GM18508 (cell line): ENCODE measurements around the gene VAPB.

Experiments
- ATAC-seq: cut with Tn5 transposase; IDR thresholded peaks from one replicate; pipeline ENCODE4 v1.9.1; 2021; ENCODE audit warnings: moderate number of reproducible peaks; ENCODE audit not compliant: insufficient read depth, unreplicated experiment

VAPB gene

DNA sequence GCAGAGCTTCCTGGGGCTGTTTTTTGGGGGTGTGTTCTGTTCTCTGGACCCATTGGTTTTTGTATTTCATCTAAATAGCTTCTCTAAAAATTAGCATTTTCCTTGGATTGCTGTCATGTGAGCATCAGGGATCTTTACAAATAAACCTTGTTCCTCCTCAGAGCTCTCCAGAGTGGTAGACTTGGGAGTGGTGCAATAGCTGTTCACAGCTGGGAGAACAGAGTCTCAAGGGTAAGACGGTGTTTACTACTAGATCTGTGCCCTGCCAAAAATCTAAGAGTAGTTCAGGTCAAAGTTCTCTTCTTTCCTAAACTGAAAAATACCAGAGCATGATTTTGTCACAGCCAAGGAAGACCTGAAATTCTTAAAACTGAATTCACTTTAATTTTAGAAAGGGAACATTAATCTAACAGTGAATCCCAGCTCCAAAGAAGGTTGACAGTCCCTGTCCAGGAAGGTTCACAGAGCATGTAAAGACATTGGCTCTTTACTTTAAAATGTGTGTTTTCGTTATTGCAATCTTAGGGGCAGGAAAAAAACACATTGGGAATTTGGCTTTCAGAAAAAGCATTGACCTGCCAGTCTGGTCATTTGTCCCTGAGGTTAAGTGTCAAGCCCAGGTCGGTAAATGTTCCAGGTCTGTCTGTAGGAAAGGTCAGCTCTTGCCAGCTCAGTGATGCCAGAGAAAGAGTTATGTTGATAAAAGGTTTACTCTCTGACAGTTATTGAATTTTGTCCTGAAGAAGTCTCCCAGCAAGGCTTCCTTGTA is 43.3 kb downstream of the VAPB start:
- no peak for ATAC-seq

DNA sequence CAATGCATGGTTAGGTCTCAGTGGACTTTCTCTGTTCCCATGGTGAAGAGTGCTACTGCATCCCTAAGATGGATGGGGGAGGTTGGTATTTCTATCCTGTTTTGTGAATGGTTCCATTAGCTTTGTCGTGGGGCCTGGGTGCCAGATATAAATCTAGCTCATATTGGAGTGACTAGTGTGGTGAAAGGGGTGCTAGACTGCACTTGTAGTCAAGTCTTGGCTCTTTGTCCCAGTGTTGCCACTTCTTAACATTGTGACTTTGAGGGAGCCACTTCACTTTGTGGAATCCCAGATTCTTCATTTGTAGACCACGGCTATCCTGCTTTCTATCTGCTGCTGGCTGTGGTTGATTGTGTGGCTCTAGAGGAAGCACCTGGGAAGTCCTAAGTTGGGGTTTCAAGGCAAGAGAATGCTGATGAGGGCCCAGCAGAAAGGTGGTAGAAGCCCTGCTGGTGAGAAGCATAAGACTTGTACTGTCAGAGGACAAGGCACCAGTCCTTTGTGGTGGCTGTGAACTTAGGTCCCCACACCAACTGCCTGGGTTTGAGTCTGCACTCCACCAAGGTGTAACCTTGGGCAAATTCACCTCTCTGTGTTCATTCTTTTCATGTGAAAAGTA is 44.1 kb downstream of the VAPB start:
- ATAC-seq, result no peak

DNA sequence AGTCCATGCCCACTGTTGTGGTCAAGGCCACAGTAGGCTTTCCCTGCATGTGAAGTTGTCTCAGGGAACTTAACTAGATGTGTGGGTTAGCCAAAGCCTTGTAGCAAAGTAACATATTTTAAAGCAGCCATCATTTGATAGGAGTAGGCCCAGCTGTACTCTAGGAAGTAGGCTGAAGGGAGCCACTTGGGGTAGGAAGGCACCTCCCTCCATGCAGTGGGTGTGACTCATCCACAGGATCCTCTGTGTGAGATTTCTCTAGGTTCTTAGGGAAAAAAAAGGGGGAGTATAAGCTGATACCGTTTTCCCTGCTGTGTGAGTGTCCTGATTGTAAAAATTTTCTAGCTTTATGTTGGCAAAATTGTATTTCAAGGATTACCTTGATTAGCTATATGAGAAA is 44.7 kb downstream of the VAPB start:
- ATAC-seq, result no peak

DNA sequence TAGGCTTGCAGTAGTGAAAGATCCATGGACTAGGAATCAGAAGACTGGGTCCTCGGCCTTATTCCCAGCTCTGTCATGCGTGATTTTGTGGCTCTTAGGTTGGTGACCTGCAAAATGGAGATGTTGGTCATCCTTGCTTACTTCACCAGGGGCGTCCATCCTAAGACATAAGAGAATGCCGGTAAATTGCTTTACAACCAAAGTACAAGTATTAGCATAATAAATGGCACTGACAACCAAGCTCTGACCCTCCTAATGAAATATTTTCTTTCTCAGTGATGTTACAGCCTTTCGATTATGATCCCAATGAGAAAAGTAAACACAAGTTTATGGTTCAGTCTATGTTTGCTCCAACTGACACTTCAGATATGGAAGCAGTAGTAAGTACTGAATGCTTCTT is 45.3 kb downstream of the VAPB start:
- no peak for ATAC-seq

DNA sequence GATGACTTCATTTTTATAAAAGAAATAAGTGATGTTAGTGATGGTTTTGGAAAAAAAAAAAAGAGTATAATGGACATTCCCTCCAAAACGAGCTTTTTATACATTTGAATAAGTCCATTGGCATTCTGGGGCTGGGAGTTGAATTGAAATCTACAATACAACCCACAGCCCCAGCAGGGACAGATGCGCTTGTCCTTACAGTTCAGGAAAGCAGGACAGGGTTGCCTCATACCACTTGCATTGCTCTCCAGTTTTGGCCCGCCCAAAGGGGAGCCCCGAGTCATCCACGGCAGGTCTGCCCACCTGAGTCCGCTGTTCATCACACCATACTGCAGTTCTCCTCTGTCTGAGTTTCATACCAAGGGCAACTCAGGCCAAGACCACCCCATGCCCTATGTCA is 46.2 kb downstream of the VAPB start:
- ATAC-seq, result no peak

DNA sequence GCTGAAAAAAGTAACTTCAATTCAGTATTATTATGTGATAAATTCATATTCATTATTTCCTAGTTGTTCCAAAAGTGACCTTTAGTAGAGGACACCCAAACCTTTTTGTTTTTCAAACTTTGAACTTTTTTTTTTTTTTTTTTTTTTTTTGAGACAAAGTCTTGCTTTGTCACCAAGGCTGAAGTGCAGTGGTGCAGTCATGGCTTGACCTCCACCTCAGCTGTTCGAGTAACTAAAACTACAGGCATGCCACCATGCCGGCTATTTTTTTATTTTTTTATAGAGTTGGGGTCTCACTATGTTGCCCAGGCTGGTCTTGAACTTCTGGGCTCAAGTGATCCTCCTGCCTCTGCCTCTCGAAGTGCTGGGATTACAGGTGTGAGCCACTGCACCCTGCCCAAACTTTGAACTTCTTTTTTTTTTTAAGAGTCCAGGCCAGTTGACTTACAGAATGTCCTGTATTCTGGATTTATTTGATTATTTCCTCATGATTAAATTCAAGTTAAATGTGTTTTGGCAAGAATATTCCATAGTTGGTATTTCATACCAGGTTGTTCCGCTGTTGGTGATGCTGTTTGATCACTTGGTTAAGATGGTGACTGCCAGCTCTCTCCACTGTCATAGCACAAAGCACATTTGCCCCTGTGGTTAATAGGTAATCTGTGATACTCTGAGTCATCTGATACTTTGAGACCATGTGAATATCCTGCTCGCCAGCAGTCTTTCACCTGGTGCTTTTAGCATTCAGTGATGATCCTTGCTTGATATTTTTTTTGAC is 48.0 kb downstream of the VAPB start:
- ATAC-seq, result no peak

DNA sequence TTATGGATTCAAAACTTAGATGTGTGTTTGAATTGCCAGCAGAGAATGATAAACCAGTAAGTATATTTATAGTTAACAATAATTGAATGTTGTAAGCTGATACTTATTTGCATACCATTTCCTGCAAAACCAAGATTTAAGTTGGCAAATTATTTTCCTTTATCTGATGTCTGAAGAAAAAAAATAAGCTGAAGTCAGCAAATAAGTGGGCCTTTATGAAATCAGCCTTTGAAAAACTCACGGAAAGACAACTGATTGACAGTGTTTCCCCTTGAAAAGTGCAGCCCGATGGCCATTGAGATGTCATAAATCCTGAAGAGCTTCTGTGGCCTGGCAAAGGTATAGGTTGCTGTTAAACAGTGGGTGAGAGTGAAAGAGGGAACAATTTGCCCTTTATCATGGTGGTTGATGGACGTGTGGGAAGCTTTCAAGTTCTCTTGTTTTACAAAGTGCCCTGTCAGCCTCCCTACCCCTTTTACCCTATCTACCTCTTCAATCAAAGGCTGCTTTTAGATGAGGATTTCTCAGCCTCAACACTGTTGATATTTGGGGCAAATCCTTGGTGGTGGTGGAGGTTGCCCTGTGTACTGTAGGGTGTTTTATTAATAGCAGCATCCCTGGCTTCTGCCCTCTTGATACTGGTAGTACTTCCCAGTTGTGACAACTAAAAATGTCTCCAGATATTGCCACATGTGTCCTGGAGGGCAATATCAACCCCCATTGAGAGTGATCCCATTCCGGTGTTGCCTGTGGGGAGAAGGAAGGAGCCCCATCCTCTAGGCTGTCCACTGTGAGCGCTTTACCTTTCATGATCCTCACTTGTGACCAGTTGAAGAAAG is 50.2 kb downstream of the VAPB start:
- ATAC-seq, result no peak

DNA sequence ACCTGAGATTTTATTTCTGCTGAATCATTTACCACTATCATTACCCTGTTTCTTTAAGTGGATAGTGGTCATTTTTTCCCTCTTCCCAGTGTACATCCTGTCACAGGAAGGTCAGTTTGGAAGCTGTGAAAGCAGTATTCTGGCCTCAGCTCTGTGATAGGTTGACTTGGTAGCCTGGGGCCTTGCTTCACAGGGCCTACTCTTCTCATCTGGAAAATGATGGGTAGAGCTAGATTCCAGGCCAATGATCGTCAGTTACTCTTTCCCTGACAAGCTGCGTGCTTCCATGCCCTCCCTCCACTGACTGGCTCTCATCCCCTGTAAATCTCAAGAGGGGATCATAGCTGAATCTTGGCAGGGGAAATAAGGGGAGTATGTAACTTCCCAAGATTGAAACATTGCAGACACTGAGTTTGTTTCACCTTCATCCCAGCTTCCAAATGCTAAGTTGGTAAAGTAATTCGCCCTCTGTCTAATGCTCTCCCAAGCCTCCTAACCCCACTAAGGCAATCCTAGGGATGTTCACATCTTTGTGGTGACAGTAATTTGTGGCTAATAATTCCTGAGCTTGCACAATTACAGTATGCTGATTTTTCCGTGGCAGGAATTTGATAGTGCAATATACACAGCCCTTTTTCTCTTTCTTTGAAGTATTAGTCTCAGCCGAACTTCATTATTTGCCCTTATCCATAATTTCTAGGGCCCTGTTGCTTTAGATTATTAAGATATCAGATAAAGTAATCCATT is 51.2 kb downstream of the VAPB start:
- ATAC-seq, result no peak

DNA sequence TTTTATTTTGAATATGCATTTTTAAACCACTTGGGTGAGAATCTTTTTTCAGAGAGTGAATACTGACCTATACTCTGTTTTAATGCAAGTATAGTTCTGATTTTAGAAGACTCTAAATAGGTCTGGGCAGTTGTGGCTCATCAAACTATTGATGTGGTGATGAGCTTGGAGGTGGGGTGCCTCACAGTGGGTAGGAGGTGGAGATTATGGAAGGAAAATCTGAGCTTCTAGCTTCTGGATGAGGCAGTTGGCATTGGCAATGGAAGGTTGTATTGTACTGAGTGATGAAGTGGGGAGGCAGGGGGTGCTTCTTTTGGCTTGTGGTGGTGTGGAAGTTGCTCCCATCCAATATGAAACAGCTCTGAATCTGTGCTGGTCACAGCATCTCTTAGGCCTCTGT is 52.7 kb downstream of the VAPB start:
- ATAC-seq, result no peak

DNA sequence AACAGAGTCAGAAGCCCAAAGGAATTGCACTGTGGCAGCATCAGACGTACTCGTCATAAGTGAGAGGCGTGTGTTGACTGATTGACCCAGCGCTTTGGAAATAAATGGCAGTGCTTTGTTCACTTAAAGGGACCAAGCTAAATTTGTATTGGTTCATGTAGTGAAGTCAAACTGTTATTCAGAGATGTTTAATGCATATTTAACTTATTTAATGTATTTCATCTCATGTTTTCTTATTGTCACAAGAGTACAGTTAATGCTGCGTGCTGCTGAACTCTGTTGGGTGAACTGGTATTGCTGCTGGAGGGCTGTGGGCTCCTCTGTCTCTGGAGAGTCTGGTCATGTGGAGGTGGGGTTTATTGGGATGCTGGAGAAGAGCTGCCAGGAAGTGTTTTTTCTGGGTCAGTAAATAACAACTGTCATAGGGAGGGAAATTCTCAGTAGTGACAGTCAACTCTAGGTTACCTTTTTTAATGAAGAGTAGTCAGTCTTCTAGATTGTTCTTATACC is 55.8 kb downstream of the VAPB start:
- no peak for ATAC-seq

DNA sequence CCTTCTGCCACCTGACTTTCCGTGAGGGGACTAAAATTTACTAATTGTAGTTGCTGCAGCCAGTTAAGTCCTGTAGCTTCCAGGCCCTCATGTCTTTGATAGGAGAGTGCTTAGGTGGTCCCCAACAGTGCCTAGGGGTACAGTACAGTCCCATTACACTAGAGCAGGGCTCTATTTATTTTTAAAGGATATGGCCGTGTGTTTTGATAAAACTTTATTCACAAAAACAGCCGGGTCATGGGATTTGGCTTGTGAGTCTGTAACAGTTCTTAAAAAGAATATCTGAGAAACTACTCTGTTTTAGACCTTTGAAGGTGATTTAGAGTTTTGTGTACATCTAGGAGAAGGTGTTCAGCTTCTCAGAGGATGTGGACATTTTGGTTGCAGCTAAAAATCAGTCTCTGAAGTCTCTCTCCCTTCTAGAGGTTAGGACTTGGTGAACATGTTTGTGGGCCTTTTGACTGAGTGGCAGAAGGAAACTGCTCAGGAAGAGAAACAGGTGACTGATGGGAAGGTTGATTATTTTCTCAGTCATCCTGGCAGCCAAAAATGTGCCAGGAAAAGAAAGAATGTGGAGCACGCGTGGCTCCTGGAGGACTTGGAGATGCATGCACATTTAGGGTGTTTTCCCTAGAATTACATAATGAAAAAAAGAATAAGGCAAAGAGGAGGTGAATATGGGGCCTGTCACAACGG is 57.4 kb downstream of the VAPB start:
- no peak for ATAC-seq

DNA sequence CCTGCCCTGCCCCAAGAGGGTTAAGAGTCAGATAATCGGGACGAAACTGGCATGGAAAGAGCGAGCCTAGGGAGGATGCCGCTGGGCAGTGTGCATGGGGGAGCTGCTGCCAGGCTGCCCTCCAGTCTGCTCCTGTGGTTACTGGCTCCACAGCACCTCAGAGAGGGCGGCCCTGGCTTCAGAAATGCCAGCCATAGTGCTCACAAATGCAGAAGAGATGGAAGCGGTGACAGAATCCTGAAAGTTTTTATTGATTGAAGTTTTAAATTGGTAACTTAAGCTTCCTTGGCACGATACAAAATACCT is 57.9 kb downstream of the VAPB start:
- no peak for ATAC-seq

DNA sequence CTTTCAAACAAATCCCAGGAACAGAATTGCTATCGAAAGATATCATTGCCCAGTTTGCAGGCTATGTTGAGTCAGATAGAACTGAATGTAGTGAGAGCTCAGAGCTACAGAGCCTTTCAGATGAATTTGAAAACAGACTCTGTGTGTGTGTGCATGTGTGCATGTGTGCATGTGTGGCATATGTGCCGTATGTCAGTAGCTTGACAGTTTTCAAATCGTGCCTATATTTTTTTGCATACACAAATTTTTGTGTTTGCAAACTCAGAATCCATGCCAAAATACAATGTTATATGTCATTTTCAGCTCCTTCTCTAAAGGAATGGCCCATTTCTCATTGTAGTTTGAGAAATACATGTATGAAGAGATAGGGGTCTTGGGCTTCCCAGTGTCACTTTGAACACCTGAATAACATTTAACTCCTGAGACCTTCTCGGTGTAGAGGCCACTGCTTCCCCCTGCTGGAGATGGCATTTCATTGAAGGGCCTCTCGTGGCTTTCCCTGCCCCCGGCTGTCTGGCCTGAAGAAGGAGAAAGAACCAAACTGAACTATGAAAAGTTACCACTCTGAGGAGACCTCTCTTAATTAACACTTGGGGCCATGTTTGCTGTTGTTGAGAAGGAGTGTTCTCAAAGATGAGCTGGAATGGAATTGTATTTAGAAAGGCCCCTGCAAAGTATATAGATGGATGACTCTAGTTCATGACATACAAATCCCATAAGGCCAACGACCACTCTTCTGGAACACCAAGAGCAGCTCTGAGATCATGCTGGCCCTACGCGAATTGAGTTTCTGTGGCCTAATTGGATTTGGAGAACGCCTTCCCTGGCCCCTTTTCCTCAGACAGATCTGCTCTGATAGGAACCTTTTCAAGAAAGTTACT is 58.7 kb downstream of the VAPB start:
- no peak for ATAC-seq

DNA sequence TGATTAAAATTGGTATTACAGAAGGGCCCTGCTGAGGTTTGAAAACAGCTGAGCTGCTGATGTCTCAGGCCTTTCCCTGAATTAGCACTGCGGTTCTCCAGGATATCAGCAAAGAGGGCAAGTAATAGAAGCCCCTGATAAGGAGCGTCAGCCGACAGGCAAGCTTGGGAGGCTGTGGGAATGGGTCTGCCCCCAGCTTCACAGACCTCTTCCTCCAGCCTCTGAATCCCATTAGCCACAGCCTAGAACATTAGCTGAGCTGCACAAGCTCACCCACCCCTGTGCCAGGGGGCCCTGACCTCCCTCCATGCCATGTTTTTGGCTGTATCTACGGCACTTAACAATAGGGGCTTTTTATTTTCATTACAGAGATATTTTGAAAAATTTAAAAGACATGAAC is 59.9 kb downstream of the VAPB start:
- ATAC-seq, result no peak

DNA sequence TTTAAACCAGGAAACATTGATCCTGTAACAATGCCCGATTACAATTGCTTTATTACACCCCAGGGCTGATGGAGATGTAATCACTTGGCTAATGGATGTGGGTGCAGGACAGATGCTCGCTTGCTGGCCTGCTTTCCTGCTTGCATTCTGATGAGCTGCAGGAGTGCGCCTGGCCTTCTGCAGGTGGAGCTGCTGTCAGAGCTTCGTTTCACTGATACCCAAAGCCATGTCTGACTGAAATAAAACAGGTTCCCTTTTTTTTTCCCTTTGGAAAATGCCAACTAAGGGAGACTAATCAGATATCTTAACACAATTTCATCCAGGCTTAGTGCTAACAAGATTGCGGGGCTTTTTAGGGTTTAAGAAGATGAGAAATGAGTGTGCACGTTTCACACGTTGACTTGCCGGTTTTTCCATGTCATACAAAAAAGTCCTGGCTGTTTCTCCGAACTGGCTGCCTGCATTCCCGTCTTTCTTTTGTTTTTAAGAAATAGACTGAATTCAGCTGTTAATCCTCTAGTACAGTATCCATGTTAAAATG is 60.7 kb downstream of the VAPB start:
- ATAC-seq, result no peak

DNA sequence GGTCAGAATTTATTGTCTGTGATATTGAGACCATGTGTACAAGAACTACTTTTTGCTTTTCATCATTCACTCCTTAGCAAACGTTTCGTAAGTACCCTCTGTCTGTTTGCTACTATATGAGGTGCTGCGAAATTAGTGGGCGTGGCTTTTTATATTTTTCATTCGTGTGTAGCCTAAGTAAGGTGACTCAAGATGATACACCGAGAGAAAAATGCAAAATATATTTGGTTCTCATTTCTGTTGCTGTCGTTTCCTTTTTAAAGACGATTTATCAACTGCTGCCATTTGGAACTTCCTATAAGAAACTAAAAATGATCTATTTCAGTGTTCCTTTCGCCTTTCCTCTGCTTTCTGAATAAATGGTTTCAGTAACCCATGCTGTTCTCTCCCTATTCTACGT is 61.2 kb downstream of the VAPB start:
- ATAC-seq, result no peak

DNA sequence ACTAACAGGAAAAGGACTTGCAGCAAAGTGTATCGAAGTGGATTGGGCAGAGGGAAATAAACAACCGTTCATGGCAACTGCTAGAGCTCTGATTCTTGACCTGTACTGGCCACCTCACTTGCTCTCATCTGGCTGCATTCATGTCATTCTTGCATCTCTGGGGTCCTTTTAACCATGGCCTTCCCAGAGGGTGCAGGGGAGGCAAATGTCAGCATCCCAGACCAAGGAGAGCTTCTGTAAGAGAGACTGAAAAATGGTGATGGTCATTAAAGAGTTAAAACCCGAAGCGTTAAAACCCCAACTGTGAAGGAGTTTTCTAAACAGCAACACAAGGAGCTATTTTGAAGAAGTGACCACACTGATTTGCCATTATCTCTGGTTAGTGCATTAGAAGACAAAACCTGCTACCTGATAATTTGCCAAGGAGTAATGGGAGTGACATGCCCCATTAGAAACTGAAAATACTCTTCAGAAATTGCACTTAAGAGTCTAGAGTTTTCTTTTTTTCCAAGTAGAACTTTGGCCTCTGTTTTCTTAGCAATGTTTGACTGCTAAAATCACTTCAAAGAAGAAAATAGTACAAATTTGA is 63.7 kb downstream of the VAPB start:
- no peak for ATAC-seq

DNA sequence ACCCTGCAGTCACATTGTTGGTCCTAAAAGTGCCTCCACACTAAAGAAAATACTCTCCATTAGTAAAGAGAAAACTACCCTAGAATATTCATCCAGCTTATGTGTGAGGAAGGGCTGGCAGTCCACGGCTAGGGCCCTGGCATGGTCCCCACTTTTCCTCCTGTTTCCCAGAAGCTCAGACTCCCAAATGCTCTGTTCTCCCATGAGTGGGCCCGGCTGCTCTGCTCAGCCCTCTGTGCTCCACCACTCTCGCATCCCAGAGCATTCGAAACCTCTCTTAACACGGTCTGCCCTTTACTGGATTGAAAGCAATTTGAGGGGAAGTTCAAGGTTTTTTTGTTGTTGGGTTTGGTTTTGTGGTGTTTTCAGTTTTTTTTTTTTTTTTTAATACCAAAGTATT is 64.4 kb downstream of the VAPB start:
- no peak for ATAC-seq
